Mesenteric fat pad (tissue), 1 donor: ENCODE measurements around the gene MAPKAP1. TPM values are rescaled to one million over a fixed set of nuclear protein-coding genes. Genes with fewer than 3 reads are reported as not detected.

Experiments
- DNase-seq: peaks from one replicate; pipeline ENCODE4 v3.0.0-alpha.2; 2020; ENCODE audit warnings: low spot score
- total RNA-seq: library from RNA; stranded (reverse); fragmentation: NEBNext Ultra II Directional; extraction: Animal tissue kit (Norgen Biotek cat#: 25700); gene quantifications from one replicate; pipeline ENCODE4 v1.2.1, GENCODE V29; 2021
- donor health status: DM: yes; HTN: yes; CAD: no.

Gene MAPKAP1
- total RNA-seq, 1 donor from 2014 or later: 98.6 TPM

DNA sequence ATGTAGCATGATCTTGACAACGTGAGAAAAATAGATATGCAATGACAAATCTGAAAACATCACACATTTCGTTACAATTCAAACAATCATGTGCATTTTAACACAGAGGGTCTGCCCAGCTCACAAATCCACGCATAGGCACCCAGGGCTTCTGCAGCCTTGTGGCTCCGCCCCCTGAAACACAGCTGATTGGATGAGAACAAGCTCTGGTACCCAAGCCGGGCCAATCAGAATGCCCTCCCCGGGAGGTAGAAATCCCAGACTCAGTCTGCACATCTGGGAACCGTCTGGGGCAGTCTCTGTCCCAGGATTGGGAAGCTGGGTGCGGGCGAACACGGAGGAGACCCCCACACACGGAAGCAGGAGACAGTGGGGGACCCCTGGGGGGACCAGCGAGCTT, 307.8 kb downstream of the MAPKAP1 start:
- no peak for DNase-seq

DNA sequence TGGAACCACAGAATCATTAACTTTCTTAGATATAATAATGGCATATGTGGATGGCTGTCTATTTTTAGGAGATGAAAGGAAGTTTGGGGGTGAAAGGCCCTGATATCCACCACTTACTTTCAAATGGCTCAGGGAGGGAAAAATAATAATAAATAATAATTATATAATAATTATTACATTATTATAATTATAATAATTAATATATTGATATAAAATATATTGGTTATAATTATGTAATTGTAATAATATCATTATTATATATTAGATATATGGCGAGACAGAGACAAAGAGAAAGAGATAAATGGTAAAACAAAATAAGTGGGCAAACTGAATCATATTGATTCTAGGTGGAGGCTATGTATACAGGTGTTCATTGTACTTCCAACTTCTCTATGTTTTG, 308.8 kb downstream of the MAPKAP1 start:
- DNase-seq: no peak

DNA sequence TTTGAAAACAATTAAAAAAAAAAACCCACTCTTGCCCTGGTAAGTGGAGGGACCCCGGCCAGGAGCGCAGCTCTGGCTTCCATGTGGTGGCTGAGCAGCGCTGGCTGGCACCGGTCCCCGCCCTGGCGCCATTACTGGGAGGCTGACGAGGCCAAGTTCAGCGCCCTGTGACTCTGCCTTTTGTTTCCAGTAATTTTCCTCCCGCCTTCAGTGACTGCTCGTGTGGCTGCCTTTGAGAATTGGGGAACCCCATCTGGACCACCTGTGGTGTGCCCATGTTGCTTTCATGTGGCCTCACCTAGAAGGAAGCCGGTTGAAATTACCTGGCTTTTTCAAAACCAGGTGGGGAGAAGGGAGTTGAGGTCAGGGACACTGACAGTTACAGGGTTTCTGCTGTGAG, 309.3 kb downstream of the MAPKAP1 start:
- DNase-seq: no peak

DNA sequence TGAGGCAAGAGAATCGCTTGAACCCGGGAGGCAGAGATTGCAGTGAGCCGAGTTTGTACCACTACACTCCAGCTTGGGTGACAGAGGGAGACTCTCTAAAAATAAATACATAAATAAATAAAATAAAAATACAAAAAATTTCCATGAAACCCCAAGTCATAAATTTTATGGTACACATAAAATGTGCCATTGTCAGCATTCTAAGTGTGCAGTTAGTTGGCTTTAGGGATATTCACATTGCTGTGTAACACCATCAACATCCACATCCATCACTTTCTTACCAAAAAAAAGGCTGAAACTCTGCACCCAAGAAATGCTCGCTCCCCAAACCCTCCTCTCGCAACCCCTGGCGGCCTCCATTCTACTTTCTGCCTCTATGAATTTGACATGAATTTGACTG, 310.2 kb downstream of the MAPKAP1 start:
- DNase-seq: no peak

DNA sequence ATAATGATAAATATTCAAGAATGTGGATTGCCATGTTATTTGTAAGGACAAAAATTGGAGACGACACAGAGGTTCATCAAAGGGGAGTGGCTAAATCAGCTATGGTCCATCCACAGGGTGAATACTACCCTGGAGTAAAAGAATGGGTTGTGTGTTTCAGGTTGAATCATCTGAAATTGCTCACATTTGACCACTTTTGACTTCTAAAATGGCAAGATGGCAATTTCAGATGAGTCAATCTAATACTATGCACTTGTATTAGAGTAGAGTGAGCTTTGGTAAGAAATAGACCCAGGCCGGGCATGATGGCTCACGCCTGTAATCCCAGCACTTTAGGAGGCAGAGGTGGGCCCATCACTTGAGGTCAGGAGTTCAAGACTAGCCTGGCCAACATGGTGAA, 313.6 kb downstream of the MAPKAP1 start:
- no peak for DNase-seq

DNA sequence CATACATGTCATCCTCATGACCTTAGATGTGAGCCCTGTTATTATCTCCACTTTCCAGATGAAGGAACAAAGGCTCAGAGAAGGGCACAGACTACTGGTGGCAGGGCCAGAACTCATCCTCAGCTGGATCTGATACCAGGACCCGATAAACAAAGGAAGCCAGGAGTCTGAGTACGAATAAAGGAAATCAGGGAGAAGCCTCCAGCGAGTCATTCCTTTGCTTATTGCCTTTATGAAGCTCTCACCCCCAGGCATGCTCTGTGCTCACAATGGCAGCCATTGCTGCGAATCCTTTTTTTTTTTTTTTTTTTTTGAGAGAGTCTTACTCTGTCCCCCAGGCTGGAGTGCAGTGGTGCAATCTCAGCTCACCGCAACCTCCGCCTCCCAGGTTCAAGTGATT, 315.3 kb downstream of the MAPKAP1 start:
- DNase-seq: no peak

DNA sequence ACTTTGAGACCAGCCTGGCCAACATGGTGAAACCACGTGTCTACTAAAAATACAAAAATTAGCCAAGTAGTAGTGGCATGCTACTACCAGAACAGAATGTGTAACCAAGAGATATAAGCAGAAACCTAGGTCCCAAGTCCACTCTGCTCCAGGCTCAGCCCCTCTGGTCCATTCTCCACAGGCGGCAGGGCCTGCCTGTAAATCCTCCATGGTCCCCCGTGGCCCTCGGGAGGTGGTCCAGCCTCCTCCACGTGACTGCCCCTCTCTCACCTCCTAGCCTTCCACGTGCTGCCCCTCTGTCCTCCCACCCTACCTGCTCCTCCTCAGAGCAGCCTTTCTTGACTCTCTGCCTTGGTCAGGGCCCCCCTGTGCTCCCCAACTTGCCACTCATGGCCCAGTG, 318.0 kb downstream of the MAPKAP1 start:
- no peak for DNase-seq

DNA sequence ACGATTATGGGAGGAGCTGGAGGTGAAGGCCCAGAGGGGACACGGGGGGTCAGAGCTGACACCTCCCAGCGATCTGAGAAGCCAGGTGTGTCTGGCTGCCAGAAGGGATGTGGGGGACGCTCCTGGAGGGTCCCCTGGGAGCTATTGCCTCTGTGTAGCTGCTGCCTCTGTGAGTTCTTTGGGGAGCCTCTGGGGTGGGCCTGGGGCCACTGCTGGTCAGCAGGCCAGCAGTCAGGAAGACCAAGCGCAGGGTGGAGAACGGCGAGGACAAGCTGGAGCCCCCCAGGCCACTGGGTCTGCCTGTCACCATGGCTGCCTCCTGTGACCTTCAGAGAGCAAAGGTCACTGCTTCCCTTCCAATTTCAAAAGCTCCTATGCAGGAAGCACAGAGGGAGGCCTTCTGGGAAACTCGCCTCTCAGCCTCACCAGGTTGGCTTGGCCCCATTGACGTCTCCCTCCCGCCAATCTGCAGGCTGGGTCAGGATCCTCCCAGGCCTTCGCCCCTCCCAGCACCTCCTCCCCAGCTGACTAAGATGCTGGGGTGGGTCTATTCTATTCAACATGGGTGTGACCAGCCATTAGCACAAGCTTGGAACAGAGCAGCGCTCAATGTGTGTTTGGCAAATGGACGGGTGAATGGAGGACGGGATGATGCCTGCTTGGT, 319.0 kb downstream of the MAPKAP1 start:
- no peak for DNase-seq

Other genes starting within 250 kb of the MAPKAP1 start
- 28.8 TPM for gene PBX3, start 40.2 kb upstream of the MAPKAP1 start, total RNA-seq